GM12892 (cell line): ENCODE measurements around the gene ASCC3.
A peak's percentile ranks its signal among the peaks of the same experiment; 100 is the strongest.

Experiments used
- DNase-seq: peaks from one replicate; pipeline ENCODE4 v3.0.0; 2011; ENCODE audit not compliant: insufficient read length
- FAIRE-seq: peaks from 2 replicates; lab custom pipeline; 2011; peaks lifted over from hg19 to GRCh38; lab: Jason Lieb, UNC
- POLR2A ChIP-seq: IDR thresholded peaks from 2 replicates; pipeline ENCODE4 v1.6.1; 2011; ENCODE audit warnings: low read depth, low read length, control low read depth
- POLR2AphosphoS5 ChIP-seq: IDR thresholded peaks from 2 replicates; pipeline ENCODE4 v1.6.1; 2011; ENCODE audit warnings: low read depth, low read length, control low read depth
- TAF1 ChIP-seq: IDR thresholded peaks from 2 replicates; pipeline ENCODE4 v1.6.1; 2011; ENCODE audit warnings: low read depth, mild to moderate bottlenecking, control low read depth, low read length, borderline replicate concordance

Gene ASCC3

DNA sequence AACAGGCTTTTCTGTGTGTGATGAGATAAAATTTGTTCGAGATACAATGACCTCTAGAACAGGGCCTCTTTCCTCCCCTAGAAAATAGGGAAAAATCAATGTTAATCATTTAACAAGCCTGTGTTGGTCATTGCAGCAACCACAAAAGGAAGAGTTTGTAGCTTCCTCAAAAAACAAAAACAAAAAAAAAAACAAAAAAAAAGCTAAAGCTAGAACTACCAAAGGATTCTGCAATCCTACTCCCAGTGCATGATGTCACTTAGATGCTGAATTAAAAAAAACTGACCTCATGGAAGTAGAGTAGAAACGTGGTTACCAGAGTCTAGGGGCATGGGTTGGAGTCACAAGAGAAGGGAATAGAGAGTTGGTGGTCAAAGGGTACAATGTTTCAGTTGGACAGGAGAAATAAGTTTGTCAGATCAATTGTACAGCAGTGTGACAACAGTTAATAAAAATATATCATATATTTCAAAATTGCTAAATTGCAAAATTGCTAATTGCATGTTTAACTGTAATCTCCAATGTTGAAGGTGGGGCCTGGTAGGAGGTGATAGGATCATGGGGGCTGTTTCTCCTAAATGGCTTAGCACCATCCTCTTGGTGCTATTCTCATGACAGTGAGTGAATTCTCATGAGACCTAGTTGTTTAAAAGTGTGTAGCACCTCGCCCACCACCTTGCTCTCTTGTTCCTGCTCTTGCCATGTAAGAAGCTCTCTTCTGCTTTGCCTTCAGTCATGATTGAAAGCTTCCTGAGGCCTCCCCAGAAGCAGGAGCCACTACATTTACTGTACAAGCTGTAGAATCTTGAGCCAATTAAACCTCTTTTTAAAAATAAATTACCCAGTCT lies 253.0 kb downstream of the ASCC3 start:
- DNase-seq: no peak
- FAIRE-seq: peak; percentile 21
- TF ChIP-seq POLR2AphosphoS5 (no peak), TAF1 (no peak), POLR2A (no peak)

DNA sequence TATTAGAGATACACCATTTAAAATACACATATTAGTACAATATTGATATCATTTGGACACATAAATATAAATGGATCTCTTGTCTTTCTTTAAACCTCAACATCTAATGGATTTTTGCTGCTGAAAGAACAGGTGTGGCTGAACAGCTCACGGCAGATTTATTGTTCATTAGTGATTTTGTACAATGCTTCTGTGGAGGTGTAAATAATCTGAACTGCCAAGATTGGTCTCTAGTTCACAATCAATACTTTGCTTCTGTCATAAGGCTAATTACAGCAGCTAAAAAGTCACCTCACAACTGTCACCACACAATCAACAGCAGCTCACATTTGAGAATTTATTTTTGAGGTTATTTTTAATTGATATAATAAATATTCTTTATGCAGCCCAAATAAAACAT lies 254.4 kb downstream of the ASCC3 start:
- TF ChIP-seq POLR2AphosphoS5: no peak
- TF ChIP-seq TAF1: no peak
- no peak for TF ChIP-seq POLR2A
- FAIRE-seq: no peak
- DNase-seq: no peak

DNA sequence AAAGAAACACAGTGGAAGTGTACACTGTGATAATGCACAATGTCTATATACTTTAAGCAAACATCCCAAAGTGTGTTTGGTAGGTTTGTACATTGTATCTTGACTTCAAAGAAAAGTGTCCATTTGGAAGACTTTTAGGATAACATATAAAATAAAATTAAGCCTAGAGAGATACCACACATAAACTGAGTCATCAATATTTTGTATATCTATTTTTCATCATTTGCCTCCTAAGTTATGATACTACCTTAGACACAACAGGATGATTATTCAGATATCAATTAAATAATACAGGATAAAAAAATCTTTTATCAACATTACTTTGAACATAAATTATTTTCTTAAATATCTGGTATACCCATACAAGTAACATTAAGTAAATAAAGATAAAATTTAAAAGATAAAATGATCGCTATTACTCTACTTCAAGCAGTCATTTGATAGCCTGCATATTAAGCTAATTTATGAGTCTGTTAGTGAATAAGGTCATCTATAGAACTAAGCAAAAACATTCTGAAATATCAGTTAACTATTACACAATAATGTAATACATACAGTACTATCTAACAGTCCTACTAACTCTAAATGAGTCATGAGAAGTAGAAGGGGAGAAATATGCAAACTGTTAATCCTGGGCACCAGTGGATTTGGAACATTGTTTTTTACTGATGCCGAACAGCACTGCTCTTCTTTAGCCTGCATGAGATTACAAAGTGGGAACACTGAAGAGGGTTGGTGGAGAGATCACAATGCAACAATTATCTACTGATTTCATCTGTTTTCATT lies 258.0 kb downstream of the ASCC3 start:
- no peak for DNase-seq
- TF ChIP-seq POLR2A (no peak), POLR2AphosphoS5 (no peak), TAF1 (no peak)
- no peak for FAIRE-seq

DNA sequence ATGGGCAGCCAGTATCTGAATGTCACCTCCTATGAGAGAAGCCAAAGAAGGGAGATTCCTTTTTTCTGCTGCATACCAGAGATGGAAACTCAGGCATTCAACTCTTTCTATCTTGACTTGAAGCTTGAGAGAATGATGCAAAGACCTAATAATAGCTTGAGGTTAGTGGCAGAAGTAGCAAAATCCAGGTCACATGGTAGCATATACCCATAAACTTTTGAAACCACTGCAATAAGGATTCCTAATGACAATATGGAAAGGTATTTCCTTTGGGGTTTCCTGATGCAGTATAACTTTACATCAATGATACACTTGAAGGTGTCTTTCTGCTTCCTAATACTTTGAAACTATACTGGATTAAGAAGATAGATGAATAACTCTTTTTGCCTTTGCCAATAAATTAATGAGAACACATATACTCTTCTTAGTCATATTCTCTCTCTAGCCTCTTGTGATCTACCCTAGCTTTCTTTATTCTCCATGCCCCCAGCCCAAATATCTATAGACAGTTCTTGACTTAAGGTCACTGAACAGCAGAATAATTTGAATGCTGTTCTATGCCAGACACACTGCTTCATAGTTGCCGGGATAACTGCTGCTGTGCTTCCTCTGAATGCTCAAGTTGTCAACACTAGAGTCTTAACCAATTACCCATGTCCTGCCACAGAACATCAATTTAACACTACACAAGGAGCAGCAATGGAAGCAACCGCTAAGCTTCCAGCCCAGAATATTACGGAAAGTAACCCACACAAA lies 260.9 kb downstream of the ASCC3 start:
- TF ChIP-seq TAF1 (no peak), POLR2A (no peak), POLR2AphosphoS5 (no peak)
- no peak for DNase-seq
- FAIRE-seq: no peak

DNA sequence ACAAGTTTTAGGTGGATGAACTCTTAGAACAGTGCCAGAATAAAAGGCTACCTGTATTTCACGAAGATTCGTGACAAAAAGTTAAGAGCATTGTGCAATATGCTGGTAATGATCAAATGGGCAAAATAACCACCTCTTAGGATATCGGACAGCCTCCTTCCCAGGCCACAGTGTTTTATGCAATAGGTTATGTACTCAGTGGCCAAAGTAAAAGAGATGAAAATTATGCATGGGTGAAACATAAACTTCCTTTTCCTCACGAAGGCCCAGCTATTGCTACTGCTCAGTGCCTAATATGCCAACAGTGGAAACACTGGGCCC lies 262.8 kb downstream of the ASCC3 start:
- TF ChIP-seq TAF1: no peak
- DNase-seq (no peak), FAIRE-seq (peak; percentile 9)

DNA sequence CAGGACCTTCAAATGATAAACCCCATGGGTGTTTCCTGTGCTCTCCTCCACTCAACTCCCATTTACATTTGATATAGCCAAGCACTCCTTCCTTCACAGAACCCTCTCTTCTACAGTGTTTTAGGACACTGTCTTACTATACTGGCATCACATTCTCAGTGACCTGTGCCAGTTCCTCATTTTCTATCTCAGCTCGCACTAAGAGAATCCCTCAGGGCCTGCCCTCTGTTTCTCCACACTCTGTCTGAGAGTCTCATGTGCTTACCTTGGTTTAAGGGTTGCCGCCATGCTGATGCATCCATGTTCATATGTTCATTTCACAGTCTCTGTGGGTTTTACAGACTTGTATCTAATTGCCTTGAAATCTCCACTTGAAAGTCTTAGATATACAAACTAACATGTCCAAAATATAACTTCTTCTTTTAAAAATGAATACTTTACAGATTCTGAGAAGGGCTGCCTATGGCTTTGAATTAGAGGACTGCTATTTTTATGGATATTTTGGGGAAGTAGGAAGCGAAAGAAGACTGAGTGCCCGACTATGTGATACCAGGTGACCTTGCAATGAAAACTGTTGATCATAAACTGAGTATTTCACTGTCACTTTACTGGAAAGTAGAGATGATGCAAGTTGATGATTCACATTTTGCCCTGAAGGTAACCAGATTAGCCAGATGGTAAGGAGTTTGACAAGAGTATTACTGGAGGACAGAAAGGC lies 263.3 kb downstream of the ASCC3 start:
- DNase-seq (no peak), FAIRE-seq (no peak)
- TF ChIP-seq TAF1 (no peak), POLR2A (no peak), POLR2AphosphoS5 (no peak)

DNA sequence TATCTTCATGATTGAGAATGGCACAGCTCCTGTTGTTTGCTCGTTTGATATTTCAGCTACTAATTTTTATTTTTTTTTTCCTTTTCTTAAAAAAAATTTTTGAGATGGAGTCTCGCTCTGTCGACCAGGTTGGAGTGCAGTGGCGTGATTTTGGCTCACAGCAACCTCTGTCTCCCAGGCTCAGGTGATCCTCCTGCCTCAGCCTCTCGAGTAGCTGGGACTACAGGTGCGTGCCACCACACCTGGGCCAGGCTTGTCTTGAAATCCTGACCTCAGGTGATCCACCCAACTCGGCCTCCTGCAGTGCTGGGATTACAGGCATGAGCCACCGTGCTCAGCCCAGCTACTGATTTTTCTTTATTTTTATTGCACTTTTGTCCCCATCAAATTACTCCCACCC lies 266.2 kb downstream of the ASCC3 start:
- TF ChIP-seq POLR2AphosphoS5 (no peak), TAF1 (no peak), POLR2A (no peak)
- FAIRE-seq (no peak), DNase-seq (no peak)

DNA sequence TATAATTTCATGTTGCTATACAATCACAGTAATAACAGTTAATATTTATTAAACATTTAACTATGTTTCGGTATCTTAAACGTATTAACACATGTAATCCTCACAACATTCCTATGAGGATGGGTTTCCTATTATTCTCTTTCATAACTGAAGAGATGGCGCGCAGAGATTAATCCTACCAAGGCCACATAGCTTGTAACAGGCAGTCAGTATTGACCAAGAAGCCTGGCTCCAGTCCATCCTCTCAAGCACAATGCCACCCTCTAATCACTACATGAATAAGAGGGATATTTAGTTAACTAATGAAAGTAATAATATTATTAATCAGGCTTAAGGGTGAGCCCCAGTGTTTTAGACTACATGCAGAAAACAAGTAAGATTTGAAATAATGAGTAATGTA lies 266.7 kb downstream of the ASCC3 start:
- FAIRE-seq: no peak
- no peak for DNase-seq
- no peak for TF ChIP-seq POLR2AphosphoS5
- TF ChIP-seq TAF1: no peak
- TF ChIP-seq POLR2A: no peak

DNA sequence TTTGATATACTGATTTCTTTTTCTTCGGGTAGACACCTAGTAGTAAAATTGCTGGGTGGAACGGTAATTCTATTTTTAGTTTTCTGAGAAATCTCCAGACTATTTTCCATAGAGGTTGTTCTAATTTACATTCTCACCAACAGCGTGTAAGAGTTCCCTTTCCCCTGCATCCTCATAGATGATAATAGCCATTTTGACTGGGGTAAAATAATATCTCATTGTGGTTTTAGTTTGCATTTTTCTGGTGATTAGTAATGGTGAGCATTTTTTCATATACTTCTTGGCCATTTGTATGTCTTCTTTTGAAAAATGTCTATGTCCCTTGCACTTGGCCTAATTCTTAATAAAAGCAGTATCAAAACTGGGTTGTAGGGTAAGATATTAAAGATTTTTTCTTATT lies 267.5 kb downstream of the ASCC3 start:
- FAIRE-seq (no peak), DNase-seq (no peak)
- TF ChIP-seq POLR2AphosphoS5 (no peak), TAF1 (no peak), POLR2A (no peak)

DNA sequence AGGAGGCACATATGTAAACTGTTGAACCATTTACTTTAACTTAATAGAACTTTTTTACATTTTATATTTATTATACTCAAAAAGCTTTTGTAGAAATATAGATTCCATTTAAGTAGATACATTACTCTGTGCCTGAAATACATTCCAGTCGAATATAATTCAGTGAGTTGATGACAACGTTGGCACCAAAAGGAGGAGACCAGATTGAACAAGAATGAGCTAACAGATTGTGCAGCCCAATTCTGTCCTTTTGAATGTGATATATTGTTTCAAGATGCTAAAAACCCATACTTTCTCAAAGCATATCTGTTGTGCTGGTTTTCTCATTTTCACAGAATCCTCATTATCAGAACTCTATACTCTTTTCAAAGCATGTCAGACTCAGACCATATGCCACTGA lies 269.0 kb downstream of the ASCC3 start:
- FAIRE-seq: no peak
- TF ChIP-seq TAF1 (no peak), POLR2A (no peak), POLR2AphosphoS5 (no peak)
- DNase-seq: no peak

DNA sequence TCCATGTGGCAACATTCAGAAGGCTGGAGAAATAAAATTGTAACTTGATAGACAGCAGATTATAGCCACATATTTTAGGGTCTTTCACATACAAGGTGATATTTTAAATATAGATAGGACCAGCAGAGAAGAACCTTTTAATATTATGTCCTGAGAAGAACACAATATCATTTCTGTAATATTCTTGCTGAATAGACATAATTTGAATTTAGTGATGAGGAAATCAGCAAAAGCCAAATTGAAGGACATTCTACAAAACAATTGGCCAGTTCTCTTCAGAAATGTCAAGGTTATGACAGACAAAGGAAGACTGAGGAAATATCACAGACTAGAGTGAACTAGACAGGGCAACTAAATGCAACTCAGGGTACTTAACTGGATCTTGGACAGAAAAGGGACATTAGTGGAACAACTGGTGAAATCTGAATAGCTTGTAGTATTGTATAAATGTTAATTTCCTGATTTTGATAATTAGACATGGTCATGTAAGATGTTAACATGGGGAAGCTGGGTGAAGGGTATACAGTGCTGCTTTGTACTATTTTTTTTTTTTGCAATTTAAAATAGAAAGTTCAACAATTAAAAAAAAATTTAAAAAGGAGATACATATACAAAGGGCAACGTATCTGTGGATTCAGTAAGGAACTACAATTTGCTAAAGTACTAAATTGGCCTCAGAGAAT lies 281.9 kb downstream of the ASCC3 start:
- no peak for TF ChIP-seq POLR2A
- no peak for TF ChIP-seq TAF1
- no peak for TF ChIP-seq POLR2AphosphoS5
- FAIRE-seq (no peak), DNase-seq (no peak)

DNA sequence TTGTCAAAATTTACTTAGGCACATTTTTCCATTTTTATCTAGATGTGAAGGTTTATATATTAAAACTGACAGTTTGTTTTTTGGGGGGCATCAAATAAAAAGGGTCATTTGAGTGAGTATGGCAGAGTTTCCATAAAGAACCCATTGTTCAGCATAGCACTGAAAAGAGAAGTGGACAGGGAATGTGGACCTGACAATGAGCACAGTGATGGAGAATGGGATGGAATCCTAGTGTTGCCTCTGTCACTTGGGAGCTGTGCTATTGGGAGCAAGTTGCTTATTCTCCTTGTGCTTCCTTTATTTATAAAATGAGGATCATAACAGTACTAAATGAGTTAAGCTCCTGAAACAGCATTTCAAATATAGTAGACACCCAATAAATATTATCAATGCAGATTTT lies 285.7 kb downstream of the ASCC3 start:
- TF ChIP-seq TAF1 (no peak), POLR2A (no peak), POLR2AphosphoS5 (no peak)
- DNase-seq (no peak), FAIRE-seq (no peak)
